ENCODE data around the gene SIAH3. TPM values are rescaled to one million over a fixed set of nuclear protein-coding genes. Genes with fewer than 3 reads are reported as not detected.

Gene SIAH3
- total RNA-seq, 1 experiment from 2014 or later: not detected

GRCh38 chr13:45850027-45850613 is 1.4 kb downstream of the SIAH3 start:
- POLR2A ChIA-PET: no interaction called here
- H3K4me1 ChIP-seq (ENCODE audit: control insufficient read depth in 1 of 2, insufficient read depth in 2 of 2, low read length in 2 of 2): peaks cover 2 to 6% of the 10 kb centered on the region in 2 experiments; a peak in 2 of 4 replicates
- no peak overlapping the region for H3K27ac ChIP-seq (ENCODE audit: low read depth, low read length)
- no peaks in the 10 kb centered on the region for H3K9me2 ChIP-seq (ENCODE audit: insufficient read depth)
- H3K9ac ChIP-seq (ENCODE audit: low read length): no peak overlapping the region
- CTCF ChIA-PET: no interaction called here
- no peak overlapping the region for H3K4me2 ChIP-seq (ENCODE audit: low read length)
- DNase-seq (ENCODE audit: low read depth, low spot score): no peak
- intact Hi-C loops (cut with micrococcal nuclease): no loop called here
- TF ChIP-seq POLR2AphosphoS5 (IDR thresholded peaks at IDR 0.05; ENCODE audit: low read depth, low read length) (no peak), EZH2 (IDR thresholded peaks at IDR 0.05) (no peak), EZH2phosphoT487 (IDR thresholded peaks at IDR 0.05; ENCODE audit: borderline replicate concordance) (no peak), YY1 (IDR thresholded peaks at IDR 0.05; ENCODE audit: extremely low read depth, insufficient replicate concordance, low read depth, low read length) (no peak), ZBTB33 (IDR thresholded peaks at IDR 0.05; ENCODE audit: extremely low read depth, insufficient replicate concordance, low read length) (no peak), CTCF (IDR thresholded peaks at IDR 0.05 in 2 of 3, conservative IDR thresholded peaks at IDR 0.05 in 1 of 3; ENCODE audit: borderline replicate concordance in 1 of 3, insufficient read depth in 1 of 3, low read depth in 2 of 3, low read length in 2 of 3) (no peak), SP1 (IDR thresholded peaks at IDR 0.05; ENCODE audit: low read depth) (no peak)
- TF ChIP-seq, protein P1, sequence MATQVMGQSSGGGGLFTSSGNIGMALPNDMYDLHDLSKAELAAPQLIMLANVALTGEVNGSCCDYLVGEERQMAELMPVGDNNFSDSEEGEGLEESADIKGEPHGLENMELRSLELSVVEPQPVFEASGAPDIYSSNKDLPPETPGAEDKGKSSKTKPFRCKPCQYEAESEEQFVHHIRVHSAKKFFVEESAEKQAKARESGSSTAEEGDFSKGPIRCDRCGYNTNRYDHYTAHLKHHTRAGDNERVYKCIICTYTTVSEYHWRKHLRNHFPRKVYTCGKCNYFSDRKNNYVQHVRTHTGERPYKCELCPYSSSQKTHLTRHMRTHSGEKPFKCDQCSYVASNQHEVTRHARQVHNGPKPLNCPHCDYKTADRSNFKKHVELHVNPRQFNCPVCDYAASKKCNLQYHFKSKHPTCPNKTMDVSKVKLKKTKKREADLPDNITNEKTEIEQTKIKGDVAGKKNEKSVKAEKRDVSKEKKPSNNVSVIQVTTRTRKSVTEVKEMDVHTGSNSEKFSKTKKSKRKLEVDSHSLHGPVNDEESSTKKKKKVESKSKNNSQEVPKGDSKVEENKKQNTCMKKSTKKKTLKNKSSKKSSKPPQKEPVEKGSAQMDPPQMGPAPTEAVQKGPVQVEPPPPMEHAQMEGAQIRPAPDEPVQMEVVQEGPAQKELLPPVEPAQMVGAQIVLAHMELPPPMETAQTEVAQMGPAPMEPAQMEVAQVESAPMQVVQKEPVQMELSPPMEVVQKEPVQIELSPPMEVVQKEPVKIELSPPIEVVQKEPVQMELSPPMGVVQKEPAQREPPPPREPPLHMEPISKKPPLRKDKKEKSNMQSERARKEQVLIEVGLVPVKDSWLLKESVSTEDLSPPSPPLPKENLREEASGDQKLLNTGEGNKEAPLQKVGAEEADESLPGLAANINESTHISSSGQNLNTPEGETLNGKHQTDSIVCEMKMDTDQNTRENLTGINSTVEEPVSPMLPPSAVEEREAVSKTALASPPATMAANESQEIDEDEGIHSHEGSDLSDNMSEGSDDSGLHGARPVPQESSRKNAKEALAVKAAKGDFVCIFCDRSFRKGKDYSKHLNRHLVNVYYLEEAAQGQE (IDR thresholded peaks at IDR 0.05; ENCODE audit: low read depth): no peak
- TF ChIP-seq, protein P2, sequence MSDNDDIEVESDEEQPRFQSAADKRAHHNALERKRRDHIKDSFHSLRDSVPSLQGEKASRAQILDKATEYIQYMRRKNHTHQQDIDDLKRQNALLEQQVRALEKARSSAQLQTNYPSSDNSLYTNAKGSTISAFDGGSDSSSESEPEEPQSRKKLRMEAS (IDR thresholded peaks at IDR 0.05): no peak
- H3K9me3 ChIP-seq (ENCODE audit: control insufficient read depth in 1 of 2, insufficient read depth in 1 of 2, low read depth in 1 of 2, low read length in 2 of 2): no peaks in the 10 kb centered on the region
- H4K20me1 ChIP-seq (ENCODE audit: insufficient read depth): no peaks in the 10 kb centered on the region
- RAD21 ChIA-PET (ENCODE audit: low non-redundant PET in 1 of 2, low total read pairs in 2 of 2, uncharacterized antibody in 2 of 2, unreplicated experiment in 2 of 2): no interaction called here
- no peak overlapping the region for H2AFZ ChIP-seq (ENCODE audit: low read depth, low read length, poor library complexity, severe bottlenecking)
- peaks cover 20% of the 10 kb centered on the region for H3K27me3 ChIP-seq (ENCODE audit: insufficient read depth, low read length)
- BruUV-seq (replicated peaks): no TSS peak
- no peak for ATAC-seq
- H3K36me3 ChIP-seq (ENCODE audit: control insufficient read depth in 1 of 2, insufficient read depth in 2 of 2, low read length in 2 of 2): no peaks in the 10 kb centered on the region
- no peak overlapping the region for H3K4me3 ChIP-seq (replicated peaks in 1 of 2; ENCODE audit: low read depth in 1 of 2, low read length in 2 of 2)
- H3K79me2 ChIP-seq (ENCODE audit: insufficient read depth, low read length): no peaks in the 10 kb centered on the region
